ENCODE results near the gene TMEM186.
"Not testable (repeated sequence)": the region's sequence is repeated elsewhere in the genome, so short reads cannot be mapped to it uniquely, and the experiment has no call there.

Gene TMEM186

DNA sequence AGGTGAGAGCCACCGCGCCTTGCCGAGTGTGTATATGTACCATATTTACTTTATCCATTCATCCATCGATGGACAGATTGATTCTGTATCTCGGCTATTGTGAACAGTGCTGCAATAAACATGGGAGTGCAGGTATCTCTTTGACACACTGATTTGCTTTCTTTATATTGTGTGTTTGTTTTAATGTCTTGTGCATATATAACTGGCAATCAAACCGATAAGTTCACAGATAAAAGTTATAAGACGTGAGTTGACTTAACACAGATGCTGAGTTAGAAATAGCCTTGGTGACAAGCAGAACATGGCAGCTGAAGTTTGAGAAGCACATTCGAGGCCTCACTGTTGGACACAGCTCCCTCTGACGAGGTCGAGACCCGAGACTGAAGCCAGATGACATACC, 23.2 kb downstream of the TMEM186 start:
- DNase-seq (ENCODE audit: low read depth), result no peak

DNA sequence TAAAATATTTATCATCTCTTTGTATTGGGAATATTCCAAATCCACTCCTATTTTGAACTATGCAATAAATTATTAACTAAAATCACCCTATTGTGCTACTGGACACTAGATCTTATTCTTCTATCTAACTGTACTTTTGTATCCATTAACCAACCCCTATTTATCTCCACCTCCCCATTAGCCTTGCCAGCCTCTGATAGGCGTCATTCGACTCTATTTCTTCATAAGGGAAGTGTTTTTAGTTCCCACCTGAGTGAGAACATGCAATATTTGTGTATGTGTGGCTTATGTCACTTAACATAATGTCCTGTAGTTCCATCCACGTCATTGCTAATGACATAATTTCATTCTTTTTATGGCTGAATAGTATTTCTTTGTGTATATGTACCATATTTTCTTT, 23.9 kb downstream of the TMEM186 start:
- DNase-seq (ENCODE audit: low read depth), result no peak

DNA sequence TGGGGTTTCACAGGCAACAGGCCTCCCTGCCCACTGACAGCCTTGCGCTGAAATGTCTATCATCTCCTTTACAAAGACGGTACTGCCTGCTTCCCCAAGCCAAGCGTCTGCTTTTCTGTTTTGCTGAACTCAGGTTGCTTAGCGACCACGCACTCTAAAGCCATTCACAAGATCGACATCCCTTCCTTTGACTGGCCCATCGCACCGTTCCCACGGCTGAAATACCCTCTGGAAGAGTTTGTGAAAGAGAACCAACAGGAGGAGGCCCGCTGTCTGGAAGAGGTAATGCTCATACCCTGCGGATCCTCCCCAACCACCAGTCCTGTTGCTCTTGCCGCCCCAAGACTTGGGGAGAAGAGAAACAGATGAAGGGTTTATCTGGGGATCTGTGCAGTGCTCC, 28.7 kb downstream of the TMEM186 start:
- no peak for DNase-seq (ENCODE audit: low read depth)

DNA sequence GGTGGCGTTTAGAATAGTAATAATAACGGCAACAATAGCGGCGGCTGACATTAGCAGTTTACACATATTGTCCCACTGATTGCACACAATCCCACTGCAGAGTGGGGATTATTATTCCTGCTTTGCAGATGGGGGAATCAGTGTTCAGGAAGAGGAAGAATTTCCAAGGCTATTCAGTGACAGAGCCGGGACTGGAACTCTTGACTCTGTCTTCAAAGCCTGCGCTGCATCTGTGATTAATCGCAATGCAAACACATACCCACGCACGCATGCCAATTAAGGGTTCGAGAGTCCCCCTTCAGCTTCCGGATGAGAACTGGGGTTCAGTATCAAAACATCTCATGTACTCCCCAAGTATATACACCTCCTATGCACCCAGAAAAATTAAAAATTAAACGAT, 29.2 kb downstream of the TMEM186 start:
- no peak for DNase-seq (ENCODE audit: low read depth)

DNA sequence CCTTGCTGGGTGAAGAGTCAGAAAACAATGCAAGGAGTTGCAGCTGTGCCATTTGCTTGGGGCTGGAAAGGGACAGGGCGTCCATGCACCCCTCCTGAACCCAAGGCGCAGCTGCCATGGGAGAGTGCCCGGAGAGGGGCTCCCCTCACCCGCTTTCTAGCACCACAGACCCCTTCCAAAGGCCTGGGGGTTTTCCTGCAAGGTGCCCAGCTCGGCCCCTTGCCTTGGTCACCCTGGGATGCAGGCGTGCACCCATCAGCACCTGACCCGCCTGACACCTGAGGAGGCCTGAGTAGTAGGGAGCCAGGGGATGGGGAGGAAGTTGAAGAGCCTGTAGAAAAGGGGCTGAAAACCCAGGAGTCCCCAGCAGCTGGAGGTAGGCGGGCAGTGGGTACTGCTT, 30.3 kb downstream of the TMEM186 start:
- no peak for DNase-seq (ENCODE audit: low read depth)

DNA sequence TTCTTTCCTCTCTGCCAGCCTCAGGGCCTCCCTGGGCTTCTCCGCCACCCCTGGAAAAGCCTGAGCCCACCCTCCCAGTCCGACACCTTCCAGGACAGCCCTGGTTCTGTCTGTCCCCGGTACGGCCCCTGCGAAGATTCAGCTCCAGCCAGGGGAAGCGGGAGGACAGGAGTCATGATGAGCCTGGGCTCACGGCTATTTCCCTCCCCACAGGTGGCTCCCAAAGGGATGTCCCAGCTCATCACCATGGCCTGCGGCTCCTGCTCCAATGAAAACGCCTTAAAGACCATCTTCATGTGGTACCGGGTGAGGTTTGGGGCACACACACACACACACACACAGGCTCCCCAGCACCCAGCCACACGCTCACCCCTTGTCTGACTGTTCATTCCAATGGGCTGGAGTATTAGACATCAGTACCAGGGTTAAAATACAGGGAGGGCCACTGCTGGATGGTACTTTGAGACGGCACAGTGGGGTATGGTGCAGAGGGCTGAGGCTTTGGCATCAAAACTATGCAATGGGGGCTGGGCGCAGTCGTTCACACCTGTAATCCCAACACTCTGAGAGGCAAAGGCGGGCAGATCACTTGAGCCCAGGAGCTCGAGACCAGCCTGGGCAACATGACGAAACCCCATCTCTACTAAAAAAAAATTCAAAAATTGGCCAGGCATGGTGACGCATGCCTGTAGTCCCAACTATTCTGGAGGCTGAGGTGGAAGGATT, 32.8 kb downstream of the TMEM186 start:
- DNase-seq (ENCODE audit: low read depth), result no peak

DNA sequence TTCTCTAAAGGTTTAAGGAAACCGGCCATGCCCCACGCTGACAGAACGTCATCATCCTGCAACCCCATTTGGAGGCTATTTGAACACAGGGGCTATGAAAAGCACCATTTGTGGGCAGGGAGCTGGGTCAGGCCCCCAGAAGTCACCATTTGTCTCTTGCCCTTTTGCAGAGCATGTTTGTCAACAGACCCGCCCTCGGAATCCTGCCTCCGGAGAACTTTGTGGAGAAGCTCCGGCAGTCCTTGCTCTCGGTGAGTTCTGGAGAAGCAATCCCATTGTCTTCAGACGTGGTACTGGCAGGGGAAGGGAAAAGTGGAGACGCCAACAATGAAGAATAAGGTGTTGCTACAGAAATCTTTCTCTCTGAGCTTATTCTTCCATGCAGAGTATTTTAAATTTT, 33.5 kb downstream of the TMEM186 start:
- no peak for DNase-seq (ENCODE audit: low read depth)

DNA sequence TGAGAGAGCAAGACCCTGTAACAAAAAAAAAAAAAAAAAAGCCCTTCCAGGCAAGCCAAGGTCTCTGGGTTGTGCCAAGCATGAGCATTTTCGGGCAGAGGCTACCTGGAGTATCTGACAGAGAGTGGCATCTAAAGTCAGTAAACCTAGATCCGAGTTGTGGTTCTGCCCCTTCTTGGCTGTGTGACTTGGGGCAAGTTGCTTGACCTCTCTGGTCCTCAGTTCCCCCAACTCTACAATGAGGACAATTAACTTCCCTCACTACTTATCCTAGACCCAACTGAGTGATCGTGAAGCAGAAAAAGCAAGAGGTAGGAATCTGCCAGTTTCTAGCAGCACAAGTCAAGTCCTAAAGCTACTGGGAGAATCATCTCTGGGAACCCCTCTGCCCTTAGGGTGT, 34.4 kb downstream of the TMEM186 start:
- DNase-seq (ENCODE audit: low read depth), result no peak

DNA sequence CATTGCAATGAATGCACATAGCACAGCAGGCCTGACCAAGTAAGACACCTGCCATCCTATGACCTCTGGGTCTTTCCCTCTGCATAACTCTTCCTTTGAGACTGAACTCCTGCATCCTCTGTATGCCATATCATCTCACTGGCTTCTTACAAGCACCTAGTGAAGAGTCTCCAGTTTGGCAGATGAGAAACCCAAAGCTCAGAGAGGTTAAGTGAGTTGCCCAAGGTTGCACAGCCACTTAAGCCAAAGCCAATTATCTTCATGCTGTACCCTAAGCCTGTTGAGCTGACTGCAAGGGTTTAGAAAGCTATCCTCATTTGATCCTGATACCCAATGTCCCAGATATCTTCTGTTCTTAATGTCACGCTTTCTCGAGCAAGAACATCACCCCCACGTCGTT, 35.2 kb downstream of the TMEM186 start:
- DNase-seq (ENCODE audit: low read depth), result no peak

DNA sequence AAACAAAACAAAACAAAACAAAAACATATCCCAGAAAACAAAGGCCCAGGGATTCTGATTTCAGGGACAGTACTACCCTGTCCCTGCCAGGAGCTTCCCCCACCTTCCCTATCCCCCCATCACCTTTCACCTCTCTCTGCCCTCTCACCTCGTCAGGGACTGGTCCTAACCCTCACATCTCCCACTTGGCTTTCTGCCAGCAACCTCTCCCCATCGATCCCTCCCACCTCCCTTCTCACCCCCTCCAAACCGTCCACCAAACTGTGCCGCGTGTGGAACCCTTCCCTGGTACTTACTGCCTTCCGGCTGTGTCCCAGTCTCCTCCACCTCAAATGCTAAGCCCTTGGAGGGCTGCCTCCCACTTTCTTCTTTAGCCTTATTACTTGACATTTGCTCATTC, 36.4 kb downstream of the TMEM186 start:
- no peak for DNase-seq (ENCODE audit: low read depth)

DNA sequence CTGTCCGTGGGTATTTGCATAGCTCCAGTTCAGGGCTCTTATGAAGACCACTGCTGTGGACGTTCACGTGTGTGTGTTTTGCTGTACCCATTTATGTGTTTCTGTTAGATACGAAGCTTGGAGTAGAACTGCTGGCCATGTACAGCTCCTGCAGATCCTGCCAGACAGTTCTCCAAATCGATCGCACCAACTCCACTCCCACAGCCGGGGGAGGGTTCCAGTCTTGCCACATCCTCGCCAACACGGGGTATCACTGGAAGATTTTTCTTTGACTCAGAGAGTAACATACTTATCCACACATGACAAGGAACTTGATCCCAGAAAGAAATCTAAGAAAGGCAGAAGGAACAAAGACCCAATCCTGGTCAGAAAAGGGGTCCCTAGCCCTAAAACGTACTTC, 37.4 kb downstream of the TMEM186 start:
- DNase-seq (ENCODE audit: low read depth), result no peak

DNA sequence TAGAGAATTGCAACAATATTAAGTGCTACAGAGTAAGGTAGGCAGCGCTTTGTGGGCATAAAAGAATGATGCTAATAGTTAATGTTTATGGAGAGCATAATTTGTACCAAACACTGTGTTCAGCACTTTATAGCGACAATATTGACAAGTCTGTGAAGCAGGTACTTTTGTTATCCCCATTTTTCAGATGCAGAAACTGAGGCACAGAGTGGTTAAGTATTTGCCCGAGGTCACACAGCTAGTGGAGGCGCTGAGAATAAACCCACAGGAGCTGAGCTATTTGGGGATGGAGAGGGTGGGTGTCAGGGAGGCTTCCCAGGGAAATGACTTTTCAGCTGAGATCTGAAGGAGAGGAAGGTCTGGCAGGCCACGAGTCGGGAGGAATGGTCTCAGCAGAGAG, 39.4 kb downstream of the TMEM186 start:
- no peak for DNase-seq (ENCODE audit: low read depth)

DNA sequence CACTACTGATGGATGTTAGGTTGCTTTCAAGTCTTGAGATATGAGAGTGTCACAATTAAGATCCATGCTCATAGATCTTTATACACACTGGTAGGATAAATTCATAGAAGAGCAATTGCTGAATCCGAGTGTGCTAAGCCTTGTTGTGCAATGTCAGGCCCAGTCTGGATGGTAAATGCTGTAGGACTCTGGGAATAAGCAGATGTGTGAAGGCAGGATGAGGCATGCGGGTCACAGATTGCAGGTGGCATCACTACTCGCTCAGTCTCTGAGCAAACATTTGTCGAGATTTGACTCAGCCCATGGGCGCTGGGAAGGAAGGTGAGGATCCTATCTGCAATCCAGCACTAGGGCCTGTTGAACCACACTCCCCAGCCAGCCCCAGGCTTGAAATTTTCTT, 40.7 kb downstream of the TMEM186 start:
- DNase-seq (ENCODE audit: low read depth), result no peak

DNA sequence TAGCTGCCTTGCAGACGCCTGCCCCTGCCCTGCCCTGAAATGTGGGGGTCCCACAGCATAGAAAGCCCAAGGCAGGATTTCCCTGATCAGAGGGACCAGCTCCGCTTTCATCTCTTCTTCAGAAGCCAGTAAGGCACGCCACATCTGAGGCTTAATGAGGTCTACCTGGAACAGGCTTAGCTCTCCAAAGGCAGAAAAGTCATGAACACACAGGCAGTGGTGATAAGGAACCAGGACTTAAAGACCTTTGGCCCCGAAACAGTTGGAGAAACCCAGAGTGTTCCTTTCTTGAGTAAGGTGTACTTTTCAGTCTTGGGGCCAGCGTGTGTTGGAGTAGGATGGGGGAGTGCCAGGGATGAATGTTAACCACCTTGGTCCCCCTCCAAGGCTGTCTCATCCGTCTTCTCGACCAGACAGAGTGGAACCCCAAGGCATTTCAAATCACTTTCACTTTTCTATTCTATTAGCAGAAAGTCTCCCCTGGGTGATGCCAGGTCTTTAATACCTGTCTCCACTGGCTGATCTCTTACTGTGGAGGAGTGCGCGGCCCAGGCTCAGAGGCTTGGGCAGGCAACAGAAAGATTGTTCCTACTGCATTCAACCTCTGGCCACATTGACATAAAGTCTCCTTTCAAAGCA, 43.9 kb downstream of the TMEM186 start:
- DNase-seq (ENCODE audit: low read depth), result no peak

DNA sequence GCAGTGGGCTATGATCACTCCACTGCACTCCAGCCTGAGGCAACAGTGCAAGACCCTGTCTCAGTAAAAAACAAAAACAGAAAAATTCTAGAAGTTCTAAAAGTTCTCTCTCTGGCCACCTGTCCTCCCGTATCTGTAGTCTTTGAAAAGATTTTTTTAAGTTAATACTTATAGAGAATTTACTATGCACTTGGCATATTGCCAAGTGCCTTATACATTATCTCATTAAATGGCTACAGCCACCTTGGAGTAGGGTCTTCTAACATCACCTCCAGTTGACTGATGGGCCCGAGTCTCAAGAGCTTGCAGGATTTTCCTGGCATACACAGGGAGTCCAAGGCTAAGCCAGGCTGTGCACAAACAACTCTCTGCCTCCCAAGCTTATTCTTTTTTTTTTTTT, 44.7 kb downstream of the TMEM186 start:
- no peak for DNase-seq (ENCODE audit: low read depth)

DNA sequence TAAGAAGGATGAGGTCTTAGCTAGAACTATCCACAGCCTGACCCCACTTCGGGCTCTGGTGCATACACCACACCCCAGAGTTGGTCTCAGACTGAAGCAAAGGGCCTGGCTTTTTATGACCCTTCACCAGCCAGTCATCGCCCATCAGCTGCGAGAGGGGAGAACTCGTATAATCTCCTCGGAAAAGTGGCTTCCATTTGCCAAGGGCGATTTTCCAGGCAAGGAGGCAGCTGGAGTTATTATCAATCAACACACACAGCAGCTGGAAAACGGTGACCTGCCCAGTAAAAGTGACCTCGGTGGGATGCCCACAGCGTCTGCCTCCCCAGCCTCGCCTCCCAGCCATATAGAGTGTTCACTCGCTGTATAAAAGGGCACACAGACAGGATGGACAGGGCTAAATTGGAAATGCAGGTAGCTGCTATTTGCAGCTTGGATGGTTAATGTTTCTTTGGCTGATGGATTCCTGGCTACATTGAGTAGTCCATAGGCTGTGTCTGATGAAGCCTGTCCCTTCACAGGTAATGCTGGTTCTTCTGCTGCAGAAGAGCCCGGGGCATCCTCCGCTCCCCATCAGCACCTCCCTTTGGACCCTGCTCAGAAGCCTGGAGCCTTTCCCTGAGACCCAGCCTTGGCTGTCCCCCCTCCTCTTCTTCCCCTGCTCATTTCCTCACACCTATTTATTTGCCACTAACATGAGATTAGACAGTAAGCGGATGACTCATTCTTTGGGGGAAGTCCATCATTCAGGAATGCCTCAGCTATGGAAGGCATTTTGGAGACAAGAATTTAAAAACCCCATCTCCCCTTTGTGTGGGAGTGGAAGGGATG, 45.7 kb downstream of the TMEM186 start:
- DNase-seq (ENCODE audit: low read depth), result peak; percentile 51

DNA sequence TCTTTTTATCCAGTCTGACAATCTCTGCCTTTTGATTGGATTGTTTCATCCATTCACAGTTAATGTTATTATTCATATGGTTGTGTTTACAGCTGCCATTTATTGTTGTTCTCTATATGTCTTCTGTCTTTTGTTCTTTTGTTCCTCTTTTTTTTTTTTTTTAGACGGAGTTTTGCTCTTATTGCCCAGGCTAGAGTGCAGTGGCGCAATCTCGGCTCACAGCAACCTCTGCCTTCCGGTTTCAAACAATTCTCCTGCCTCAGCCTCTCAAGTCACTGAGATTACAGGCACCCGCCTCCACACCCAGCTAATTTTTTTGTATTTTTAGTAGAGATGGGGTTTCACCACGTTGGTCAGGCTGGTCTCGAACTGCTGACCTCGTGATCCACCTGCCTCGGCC, 48.5 kb downstream of the TMEM186 start:
- DNase-seq (ENCODE audit: low read depth), result not testable (repeated sequence)

All from GM04503 (cell line).